H1 (cell line): ENCODE data around the gene PSG7. TPM values are rescaled to one million over a fixed set of nuclear protein-coding genes. Genes with fewer than 3 reads are reported as not detected.
"Not testable (repeated sequence)": the region's sequence is repeated elsewhere in the genome, so short reads cannot be mapped to it uniquely, and the experiment has no call there.

ENCODE experiments used
- CTCF ChIA-PET: fragments of 300-600 bp; sonication (Branson Sonifier 250); formaldehyde crosslinking; loops from one replicate; lab custom pipeline; 2021; ENCODE audit not compliant: partially characterized antibody; lab: Charles Lee
- POLR2A ChIA-PET: fragments of 300-600 bp; sonication (Branson Sonifier 250); formaldehyde crosslinking; loops from one replicate; lab custom pipeline; 2021; ENCODE audit warnings: inconsistent platforms; ENCODE audit not compliant: partially characterized antibody; lab: Charles Lee
- DNase-seq, 2 experiments: peaks; one replicate each; pipeline versions ENCODE4 v3.0.0 to v3.0.0-alpha.2; 2010 to 2022; ENCODE audit warnings: low spot score in 2 of 2, low read depth in 1 of 2, mixed read lengths in 1 of 2
- FAIRE-seq: peaks from 2 replicates; lab custom pipeline; 2011; peaks lifted over from hg19 to GRCh38; lab: Jason Lieb, UNC
- H2AFZ ChIP-seq: 2 replicates; pipeline ENCODE4 v1.8.1; 2012; ENCODE audit warnings: low read length, inconsistent platforms
- H2AK5ac ChIP-seq: 2 replicates; pipeline ENCODE4 v1.6.1; 2013; ENCODE audit warnings: low read depth, low read length
- H2BK120ac ChIP-seq: replicated peaks from 2 replicates; pipeline ENCODE3; 2013; ENCODE audit warnings: low read depth, low read length, inconsistent platforms
- H2BK12ac ChIP-seq: 2 replicates; pipeline ENCODE4 v1.6.1; 2013; ENCODE audit warnings: low read depth, low read length
- H2BK15ac ChIP-seq: 2 replicates; pipeline ENCODE4 v1.6.1; 2013; ENCODE audit warnings: low read length
- H2BK20ac ChIP-seq: 2 replicates; pipeline ENCODE4 v1.6.1; 2013; ENCODE audit warnings: low read length
- H2BK5ac ChIP-seq: 2 replicates; pipeline ENCODE4 v1.6.1; 2013; ENCODE audit warnings: low read depth, low read length
- H3K14ac ChIP-seq: 2 replicates; pipeline ENCODE4 v1.6.1; 2013; ENCODE audit warnings: inconsistent platforms; ENCODE audit not compliant: insufficient read length
- H3K18ac ChIP-seq: 2 replicates; pipeline ENCODE4 v1.6.1; 2013; ENCODE audit warnings: low read length; ENCODE audit errors: extremely low read depth
- H3K23ac ChIP-seq: 2 replicates; pipeline ENCODE4 v1.6.1; 2013; ENCODE audit warnings: inconsistent platforms; ENCODE audit not compliant: insufficient read length
- H3K23me2 ChIP-seq: 2 replicates; pipeline ENCODE4 v1.6.1; 2013; ENCODE audit warnings: low read depth, low read length
- H3K27ac ChIP-seq: 2 replicates; pipeline ENCODE4 v1.6.1; 2011; ENCODE audit warnings: low read depth, low read length, inconsistent platforms
- H3K27me3 ChIP-seq, 4 experiments: replicated peaks in 1 of 4; 1 replicate in 1 of 4; 2 replicates in 3 of 4; pipeline versions ENCODE4 v1.6.1 to v1.8.1; 2011 to 2013; ENCODE audit warnings: low read length in 3 of 4, mild to moderate bottlenecking in 3 of 4, inconsistent platforms in 2 of 4, mixed read lengths in 2 of 4, moderate library complexity in 1 of 4; ENCODE audit not compliant: control insufficient read depth in 3 of 4, insufficient read depth in 3 of 4; ENCODE audit errors: extremely low read depth in 1 of 4
- H3K36me3 ChIP-seq, 4 experiments: 2 replicates each; pipeline versions ENCODE4 v1.6.1 to v1.8.1; 2011 to 2013; ENCODE audit warnings: mild to moderate bottlenecking in 4 of 4, low read length in 3 of 4, moderate library complexity in 2 of 4, control low read depth in 1 of 4, inconsistent platforms in 1 of 4; ENCODE audit not compliant: insufficient read depth in 4 of 4, control insufficient read depth in 2 of 4
- H3K4ac ChIP-seq: replicated peaks from 2 replicates; pipeline ENCODE3; 2013; ENCODE audit warnings: low read length, low read depth, mixed read lengths, inconsistent platforms; ENCODE audit not compliant: insufficient read length
- H3K4me1 ChIP-seq, 4 experiments: replicated peaks in 1 of 4; 1 replicate in 1 of 4; 2 replicates in 3 of 4; pipeline versions ENCODE4 v1.6.1 to v1.8.1; 2011 to 2013; ENCODE audit warnings: low read length in 3 of 4, inconsistent platforms in 2 of 4, mixed read lengths in 1 of 4; ENCODE audit not compliant: insufficient read depth in 4 of 4, control insufficient read depth in 3 of 4
- H3K4me2 ChIP-seq, 2 experiments: 2 replicates each; pipeline versions ENCODE4 v1.6.1 to v1.8.1; 2011 to 2013; ENCODE audit warnings: low read depth in 2 of 2, low read length in 2 of 2, control low read depth in 1 of 2, inconsistent platforms in 1 of 2, mild to moderate bottlenecking in 1 of 2; ENCODE audit not compliant: insufficient read depth in 1 of 2
- H3K4me3 ChIP-seq, 4 experiments: fragments of 200-600, 300-600 bp in 1 of 4; sonication (generic), shearing (Covaris generic), sonication (Bioruptor Twin) in 1 of 4; 2 replicates each; pipeline versions ENCODE4 v1.5.1 to v1.8.1; 2011 to 2016; ENCODE audit warnings: low read length in 4 of 4, low read depth in 3 of 4, control low read depth in 2 of 4, inconsistent platforms in 2 of 4, mild to moderate bottlenecking in 2 of 4, mixed read lengths in 1 of 4, moderate library complexity in 1 of 4; ENCODE audit not compliant: insufficient read depth in 2 of 4; ENCODE audit errors: extremely low read depth in 1 of 4
- H3K56ac ChIP-seq: replicated peaks from 2 replicates; pipeline ENCODE3; 2013; ENCODE audit warnings: low read depth, mild to moderate bottlenecking, mixed read lengths, low read length, inconsistent platforms; ENCODE audit not compliant: insufficient read length
- H3K79me1 ChIP-seq: 2 replicates; pipeline ENCODE4 v1.6.1; 2013; ENCODE audit warnings: low read depth, low read length, control low read depth
- H3K79me2 ChIP-seq, 2 experiments: 2 replicates each; pipeline versions ENCODE4 v1.6.1 to v1.8.1; 2012 to 2013; ENCODE audit warnings: low read length in 2 of 2, mild to moderate bottlenecking in 2 of 2, inconsistent platforms in 1 of 2; ENCODE audit not compliant: insufficient read depth in 2 of 2, control insufficient read depth in 1 of 2
- H3K9ac ChIP-seq, 4 experiments: replicated peaks in 1 of 4; 1 replicate in 1 of 4; 2 replicates in 3 of 4; pipeline versions ENCODE4 v1.6.1 to v1.8.1; 2011 to 2013; ENCODE audit warnings: low read depth in 3 of 4, low read length in 3 of 4, control low read depth in 2 of 4, mild to moderate bottlenecking in 2 of 4, moderate library complexity in 2 of 4, inconsistent platforms in 1 of 4; ENCODE audit errors: extremely low read depth in 1 of 4
- H3K9me3 ChIP-seq, 2 experiments: 2 replicates each; pipeline versions ENCODE4 v1.6.1 to v1.8.1; 2012 to 2013; ENCODE audit warnings: mild to moderate bottlenecking in 2 of 2, moderate library complexity in 2 of 2, control low read depth in 1 of 2, inconsistent platforms in 1 of 2, low read depth in 1 of 2, low read length in 1 of 2, mixed read lengths in 1 of 2; ENCODE audit not compliant: insufficient read depth in 2 of 2
- H4K20me1 ChIP-seq, 2 experiments: replicated peaks in 1 of 2; 2 replicates each; pipeline versions ENCODE3 to v1.8.1; 2011 to 2013; ENCODE audit warnings: inconsistent platforms in 2 of 2, low read length in 2 of 2, mild to moderate bottlenecking in 1 of 2; ENCODE audit not compliant: insufficient read depth in 2 of 2, control insufficient read depth in 1 of 2
- H4K5ac ChIP-seq: 2 replicates; pipeline ENCODE4 v1.6.1; 2013; ENCODE audit warnings: low read length, low read depth, mixed read lengths, inconsistent platforms; ENCODE audit not compliant: insufficient read length
- H4K8ac ChIP-seq: 2 replicates; pipeline ENCODE4 v1.8.0; 2013; ENCODE audit warnings: mild to moderate bottlenecking, moderate library complexity, low read length, inconsistent platforms; ENCODE audit not compliant: insufficient read depth; ENCODE audit errors: extremely low read depth
- H4K91ac ChIP-seq: replicated peaks from 2 replicates; pipeline ENCODE3; 2013; ENCODE audit warnings: low read length, mixed read lengths, inconsistent platforms; ENCODE audit not compliant: insufficient read length
- polyA plus RNA-seq, 7 experiments: library from polyadenylated mRNA; depleted of rRNA in 3 of 7; stranded (reverse) in 5 of 7; unstranded in 2 of 7; fragments of >200 nt in 5 of 7; fragments of 200-250 nt in 2 of 7; gene quantifications; 1 replicate in 5 of 7; 2 replicates in 1 of 7; 4 replicates in 1 of 7; pipeline versions ENCODE4 v1.2.1 to v1.2.3, GENCODE V29; 2011 to 2013; ENCODE audit warnings: missing spikeins in 2 of 7, mixed read lengths in 2 of 7
- total RNA-seq: library from RNA; stranded (reverse); fragmentation: NEBNext Ultra II Directional; extraction: Animal tissue kit (Norgen Biotek cat#: 25700); gene quantifications from 2 replicates; pipeline ENCODE4 v1.2.1, GENCODE V29; 2021

Gene PSG7
- total and polyA plus RNA-seq, 2 of the 8 experiments (the other 6 are each of a cell fraction or from before 2014, with no cell fraction given), result not detected

DNA sequence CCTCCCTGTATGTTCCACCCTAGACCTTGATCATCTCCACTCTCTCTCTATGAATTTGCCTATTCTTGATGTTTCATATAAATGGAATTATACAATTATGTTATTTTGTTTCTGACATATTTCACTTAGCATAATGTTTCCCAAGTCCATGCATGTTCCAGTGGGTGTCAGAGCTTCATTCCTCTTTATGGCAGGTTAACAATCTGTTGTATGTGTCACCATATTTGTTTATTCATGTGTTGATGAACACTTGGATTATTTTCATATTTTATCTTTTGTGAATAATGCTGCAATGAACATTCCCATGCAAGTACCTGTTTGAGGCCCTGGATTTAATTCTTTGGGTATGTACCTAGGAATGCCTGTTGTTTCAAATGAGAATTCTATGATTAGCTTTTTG, 16.0 kb downstream of the PSG7 start:
- H2BK5ac ChIP-seq, DNase-seq, H3K18ac ChIP-seq, H2AFZ ChIP-seq, H3K9ac ChIP-seq, H3K79me2 ChIP-seq, H3K23me2 ChIP-seq, H3K4ac ChIP-seq, H4K8ac ChIP-seq, CTCF ChIA-PET, H2BK15ac ChIP-seq, H3K14ac ChIP-seq, H4K20me1 ChIP-seq, H4K91ac ChIP-seq, POLR2A ChIA-PET, H2BK20ac ChIP-seq, H3K56ac ChIP-seq, FAIRE-seq, H3K27me3 ChIP-seq, H4K5ac ChIP-seq, H2BK120ac ChIP-seq, H2AK5ac ChIP-seq, H3K36me3 ChIP-seq, H3K4me1 ChIP-seq, H2BK12ac ChIP-seq, H3K27ac ChIP-seq, H3K4me2 ChIP-seq, H3K23ac ChIP-seq, H3K79me1 ChIP-seq, H3K4me3 ChIP-seq: not testable (repeated sequence)
- H3K9me3 ChIP-seq, result peaks cover 33 to 69% of the 10 kb centered on the region in 2 experiments
